ENCODE results near the gene PRM2.
A peak's percentile ranks its signal among the peaks of the same experiment; 100 is the strongest.

Gene PRM2

GRCh38 chr16:11316331-11317015, 40.2 kb upstream of the PRM2 start:
- peaks cover 20 to 62% (median 59%) of the 10 kb centered on the region in 10 experiments for H3K4me1 ChIP-seq
- peak overlapping the region in 6 of 11 experiments; percentile 2 to 96 (median 63); a peak in 9 of 22 replicates for H3K27ac ChIP-seq
- 0 out of 22 replicates have a peak, but pooled peaks cover 0 to 12% (median 0%) of the 10 kb centered on the region in 11 experiments for H3K27me3 ChIP-seq
- no peak overlapping the region for H3K4me3 ChIP-seq
- no peaks in the 10 kb centered on the region for H3K36me3 ChIP-seq
- peak overlapping the region in 5 of 11 experiments; percentile 15 to 53 (median 48); a peak in 5 of 22 replicates for H3K9ac ChIP-seq
- no peaks in the 10 kb centered on the region for H4K20me1 ChIP-seq
- no peak for TF ChIP-seq Cebpa-rat (IDR thresholded peaks at IDR 0.05)
- peak overlapping the region in 9 of 11 experiments; percentile 46 to 81 (median 73); a peak in 17 of 22 replicates for H3K4me2 ChIP-seq
- H3K9me3 ChIP-seq (replicated peaks in 1 of 11) = no peaks in the 10 kb centered on the region

GRCh38 chr16:11315510-11315909, 39.2 kb upstream of the PRM2 start:
- Histone ChIP-seq H3K36me3 (no peaks in the 10 kb centered on the region), H3K4me1 (peaks cover 29 to 69% (median 65%) of the 10 kb centered on the region in 10 experiments), H3K4me2 (peak overlapping the region; percentile 37 to 81 (median 70); a peak in 19 of 22 replicates), H3K9me3 (replicated peaks in 1 of 11) (no peaks in the 10 kb centered on the region), H3K27me3 (0 out of 22 replicates have a peak, but pooled peaks cover 0 to 12% (median 0%) of the 10 kb centered on the region in 11 experiments), H3K27ac (peak overlapping the region in 6 of 11 experiments; percentile 28 to 96 (median 92); a peak in 8 of 22 replicates), H3K9ac (peak overlapping the region in 4 of 11 experiments; percentile 10 to 57 (median 20); a peak in 2 of 22 replicates), H4K20me1 (no peaks in the 10 kb centered on the region), H3K4me3 (no peak overlapping the region)
- TF ChIP-seq Cebpa-rat (IDR thresholded peaks at IDR 0.05) = no peak

GRCh38 chr16:11314309-11314894, 38.1 kb upstream of the PRM2 start:
- H3K4me3 ChIP-seq = no peak overlapping the region
- H3K27ac ChIP-seq = peak overlapping the region in 5 of 11 experiments; percentile 90 to 96 (median 92); a peak in 10 of 22 replicates
- H3K9ac ChIP-seq = peak overlapping the region in 5 of 11 experiments; percentile 3 to 74 (median 13); a peak in 4 of 22 replicates
- no peak for TF ChIP-seq Cebpa-rat (IDR thresholded peaks at IDR 0.05)
- H3K4me2 ChIP-seq = peak overlapping the region in 9 of 11 experiments; percentile 46 to 81 (median 73); a peak in 17 of 22 replicates
- H3K4me1 ChIP-seq = peaks cover 40 to 75% (median 72%) of the 10 kb centered on the region in 10 experiments
- no peaks in the 10 kb centered on the region for H3K9me3 ChIP-seq (replicated peaks in 1 of 11)
- H4K20me1 ChIP-seq = no peaks in the 10 kb centered on the region
- H3K27me3 ChIP-seq = 0 out of 22 replicates have a peak, but pooled peaks cover 0 to 12% (median 0%) of the 10 kb centered on the region in 11 experiments
- no peaks in the 10 kb centered on the region for H3K36me3 ChIP-seq

- H3K27ac ChIP-seq = peak overlapping the region in 7 of 11 experiments; percentile 68 to 96 (median 91); a peak in 12 of 22 replicates
- peak overlapping the region in 3 of 11 experiments; percentile 57 to 81 (median 74); a peak in 5 of 22 replicates for H3K9ac ChIP-seq
- peaks cover 0 to 12% (median 0%) of the 10 kb centered on the region in 11 experiments; a peak in 1 of 22 replicates for H3K27me3 ChIP-seq
- no peak for TF ChIP-seq Cebpa-rat (IDR thresholded peaks at IDR 0.05)
- peaks cover 47 to 80% (median 78%) of the 10 kb centered on the region in 10 experiments for H3K4me1 ChIP-seq
- H3K4me2 ChIP-seq = peak overlapping the region in 10 of 11 experiments; percentile 63 to 81 (median 72); a peak in 19 of 22 replicates
- peaks cover 0 to 6% (median 3%) of the 10 kb centered on the region in 11 experiments; a peak in 17 of 22 replicates for H3K9me3 ChIP-seq (replicated peaks in 1 of 11)
- no peaks in the 10 kb centered on the region for H4K20me1 ChIP-seq
- no peaks in the 10 kb centered on the region for H3K36me3 ChIP-seq
- H3K4me3 ChIP-seq = no peak overlapping the region
Measured at GRCh38 chr16:11313493-11314308, 37.4 kb upstream of the PRM2 start.

GRCh38 chr16:11312718-11313492, 36.6 kb upstream of the PRM2 start:
- no peaks in the 10 kb centered on the region for H4K20me1 ChIP-seq
- H3K27me3 ChIP-seq = peaks cover 0 to 12% (median 0%) of the 10 kb centered on the region in 11 experiments; a peak in 1 of 22 replicates
- peaks cover 51 to 88% (median 86%) of the 10 kb centered on the region in 10 experiments for H3K4me1 ChIP-seq
- H3K27ac ChIP-seq = peak overlapping the region in 10 of 11 experiments; percentile 53 to 96 (median 87); a peak in 20 of 22 replicates
- peak overlapping the region; percentile 63 to 81 (median 70) for H3K4me2 ChIP-seq
- H3K9me3 ChIP-seq (replicated peaks in 1 of 11) = peaks cover 6 to 14% (median 11%) of the 10 kb centered on the region in 11 experiments; a peak in 21 of 22 replicates
- TF ChIP-seq Cebpa-rat (IDR thresholded peaks at IDR 0.05) = no peak
- H3K9ac ChIP-seq = peak overlapping the region in 8 of 11 experiments; percentile 5 to 81 (median 70); a peak in 12 of 22 replicates
- H3K36me3 ChIP-seq = no peaks in the 10 kb centered on the region; a peak in 1 of 22 replicates
- no peak overlapping the region for H3K4me3 ChIP-seq

GRCh38 chr16:11310997-11311561, 34.8 kb upstream of the PRM2 start:
- H3K9ac ChIP-seq = peak overlapping the region; percentile 54 to 84 (median 77); a peak in 21 of 22 replicates
- TF ChIP-seq Cebpa-rat (IDR thresholded peaks at IDR 0.05) = no peak
- H3K9me3 ChIP-seq (replicated peaks in 1 of 11) = peaks cover 12 to 32% (median 28%) of the 10 kb centered on the region in 11 experiments; a peak in 21 of 22 replicates
- peaks cover 51 to 85% (median 81%) of the 10 kb centered on the region in 10 experiments for H3K4me1 ChIP-seq
- H3K27me3 ChIP-seq = peaks cover 0 to 6% (median 0%) of the 10 kb centered on the region in 11 experiments; a peak in 1 of 22 replicates
- H3K27ac ChIP-seq = peak overlapping the region; percentile 29 to 98 (median 91); a peak in 21 of 22 replicates
- H3K4me3 ChIP-seq = peak overlapping the region in 6 of 10 experiments; percentile 2 to 53 (median 9); a peak in 3 of 20 replicates
- H3K36me3 ChIP-seq = no peaks in the 10 kb centered on the region; a peak in 1 of 22 replicates
- H4K20me1 ChIP-seq = no peaks in the 10 kb centered on the region
- peak overlapping the region; percentile 74 to 89 (median 80) for H3K4me2 ChIP-seq

- Histone ChIP-seq H4K20me1 (no peaks in the 10 kb centered on the region), H3K4me1 (peaks cover 49 to 81% (median 77%) of the 10 kb centered on the region in 10 experiments), H3K4me2 (peak overlapping the region; percentile 74 to 89 (median 80)), H3K27me3 (peaks cover 0 to 5% (median 0%) of the 10 kb centered on the region in 11 experiments; a peak in 1 of 22 replicates), H3K36me3 (no peaks in the 10 kb centered on the region; a peak in 1 of 22 replicates), H3K9me3 (replicated peaks in 1 of 11) (peaks cover 12 to 37% (median 28%) of the 10 kb centered on the region in 11 experiments; a peak in 21 of 22 replicates), H3K27ac (peak overlapping the region; percentile 29 to 98 (median 91); a peak in 21 of 22 replicates), H3K9ac (peak overlapping the region; percentile 54 to 84 (median 77); a peak in 21 of 22 replicates), H3K4me3 (peak overlapping the region in 6 of 10 experiments; percentile 2 to 53 (median 9); a peak in 2 of 20 replicates)
- TF ChIP-seq Cebpa-rat (IDR thresholded peaks at IDR 0.05) = no peak; a peak in 1 of 22 replicates
Measured at GRCh38 chr16:11310634-11310977, 34.3 kb upstream of the PRM2 start.
